Stomach (tissue), 9 donors: Measurements from ENCODE around the gene CLDN9. TPM values are rescaled to one million over a fixed set of nuclear protein-coding genes. Genes with fewer than 3 reads are reported as not detected.

Experiments
- DNase-seq, 2 donors: peaks; one replicate each; pipeline versions ENCODE4 v3.0.0 to v3.0.0-alpha.2; 2013 to 2019
- H3K27ac ChIP-seq, 5 donors: fragments of 200-600 bp in 4 of 5; sonication (generic) in 4 of 5; one replicate each; pipeline ENCODE4 v1.5.1; 2013 to 2019; ENCODE audit warnings: mild to moderate bottlenecking in 1 of 5, moderate library complexity in 1 of 5
- H3K27me3 ChIP-seq, 3 donors: fragments of 200-600 bp; sonication (generic); one replicate each; pipeline ENCODE4 v1.5.1; 2017 to 2019; ENCODE audit warnings: mixed run types in 1 of 3
- H3K36me3 ChIP-seq, 4 donors: fragments of 200-600 bp; sonication (generic); 1 replicate in 3 of 4; 2 replicates in 1 of 4; pipeline ENCODE4 v1.5.1; 2016 to 2019
- H3K4me1 ChIP-seq, 4 donors: fragments of 200-600 bp; sonication (generic); one replicate each; pipeline ENCODE4 v1.5.1; 2016 to 2019
- H3K4me3 ChIP-seq, 4 donors: fragments of 200-600 bp; sonication (generic) in 3 of 4; one replicate each; pipeline ENCODE4 v1.5.1; 2016 to 2019; ENCODE audit warnings: mild to moderate bottlenecking in 1 of 4
- H3K9me3 ChIP-seq, 4 donors: fragments of 200-600 bp; sonication (generic); one replicate each; pipeline ENCODE4 v1.5.1; 2016 to 2019
- EP300 ChIP-seq: sonication (generic); formaldehyde crosslinking; IDR thresholded peaks from one replicate; pipeline ENCODE4 v1.6.1; 2017; ENCODE audit warnings: antibody characterized with exemption
- POLR2A ChIP-seq, 4 donors: fragments of 450-650 bp; IDR thresholded peaks; one replicate each; pipeline ENCODE4 v1.6.1; 2016; ENCODE audit warnings: antibody characterized with exemption in 4 of 4, control low read depth in 2 of 4, mild to moderate bottlenecking in 1 of 4, moderate library complexity in 1 of 4
- POLR2AphosphoS5 ChIP-seq, 3 donors: sonication (generic); formaldehyde crosslinking; IDR thresholded peaks; one replicate each; pipeline ENCODE4 v1.6.1; 2016; ENCODE audit warnings: antibody characterized with exemption in 3 of 3
- WGBS, 5 donors: extraction: QIAGEN DNeasy Blood & Tissue Kit in 3 of 5; methylation state at CpG; one replicate each; pipeline versions ENCODE4 v1.1.5 to v1.1.7; 2013 to 2018; 5-methylcytosine and 5-hydroxymethylcytosine counted together
- intact Hi-C: fragments of 100-400 bp; cut with DNase I; formaldehyde crosslinking; loops from one replicate; pipeline ENCODE4 v1.15.1; 2023; ENCODE audit warnings: low total_unique reads
- polyA plus RNA-seq, 3 donors: library from polyadenylated mRNA; stranded (reverse); fragments of 200-250 nt; gene quantifications; one replicate each; pipeline ENCODE4 v1.2.3, GENCODE V29; 2013
- total RNA-seq, 5 donors: library from RNA; depleted of rRNA; stranded (reverse); fragments of >200 nt; gene quantifications; one replicate each; pipeline versions ENCODE4 v1.1.0 to v1.2.3, GENCODE V29; 2014 to 2016
- TF ChIP-seq, protein P1 (sequence below), 7 experiments: fragments of 450-650 bp in 4 of 7; fragments of 200-600 bp in 3 of 7; sonication (generic) in 3 of 7; IDR thresholded peaks; one replicate each; pipeline ENCODE4 v1.5.1; 2016 to 2019; ENCODE audit warnings: antibody characterized with exemption in 7 of 7, control low read depth in 2 of 7, mild to moderate bottlenecking in 1 of 7
- donor health status: healthy with polysubstance abuse.
- donor health status: Bipolar disorder and iron deficiency.
- donor health status: healthy.

The CLDN9 gene
- total and polyA plus RNA-seq, 8 donors: 0.28 to 0.31 TPM; not detected in 6

GRCh38 chr16:3013491-3013951, 798 bp downstream of the CLDN9 start:
- Histone ChIP-seq H3K27ac (no peak overlapping the region), H3K36me3 (no peaks in the 10 kb centered on the region), H3K9me3 (no peaks in the 10 kb centered on the region), H3K27me3 (peaks cover 5 to 87% (median 60%) of the 10 kb centered on the region in 3 donors), H3K4me3 (no peak overlapping the region), H3K4me1 (peaks cover 18 to 48% (median 32%) of the 10 kb centered on the region in 4 donors)
- TF ChIP-seq, protein P1, sequence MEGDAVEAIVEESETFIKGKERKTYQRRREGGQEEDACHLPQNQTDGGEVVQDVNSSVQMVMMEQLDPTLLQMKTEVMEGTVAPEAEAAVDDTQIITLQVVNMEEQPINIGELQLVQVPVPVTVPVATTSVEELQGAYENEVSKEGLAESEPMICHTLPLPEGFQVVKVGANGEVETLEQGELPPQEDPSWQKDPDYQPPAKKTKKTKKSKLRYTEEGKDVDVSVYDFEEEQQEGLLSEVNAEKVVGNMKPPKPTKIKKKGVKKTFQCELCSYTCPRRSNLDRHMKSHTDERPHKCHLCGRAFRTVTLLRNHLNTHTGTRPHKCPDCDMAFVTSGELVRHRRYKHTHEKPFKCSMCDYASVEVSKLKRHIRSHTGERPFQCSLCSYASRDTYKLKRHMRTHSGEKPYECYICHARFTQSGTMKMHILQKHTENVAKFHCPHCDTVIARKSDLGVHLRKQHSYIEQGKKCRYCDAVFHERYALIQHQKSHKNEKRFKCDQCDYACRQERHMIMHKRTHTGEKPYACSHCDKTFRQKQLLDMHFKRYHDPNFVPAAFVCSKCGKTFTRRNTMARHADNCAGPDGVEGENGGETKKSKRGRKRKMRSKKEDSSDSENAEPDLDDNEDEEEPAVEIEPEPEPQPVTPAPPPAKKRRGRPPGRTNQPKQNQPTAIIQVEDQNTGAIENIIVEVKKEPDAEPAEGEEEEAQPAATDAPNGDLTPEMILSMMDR (IDR thresholded peaks at IDR 0.05): no peak
- TF ChIP-seq POLR2AphosphoS5 (IDR thresholded peaks at IDR 0.05) (no peak), POLR2A (IDR thresholded peaks at IDR 0.05) (no peak), EP300 (no peak)
- 65 to 84% (median 75%) methylated on average over 13 to 27 of the region's 27 CpGs for WGBS, 5 donors
- intact Hi-C loops: no loop called here
- DNase-seq: no peak

DNA sequence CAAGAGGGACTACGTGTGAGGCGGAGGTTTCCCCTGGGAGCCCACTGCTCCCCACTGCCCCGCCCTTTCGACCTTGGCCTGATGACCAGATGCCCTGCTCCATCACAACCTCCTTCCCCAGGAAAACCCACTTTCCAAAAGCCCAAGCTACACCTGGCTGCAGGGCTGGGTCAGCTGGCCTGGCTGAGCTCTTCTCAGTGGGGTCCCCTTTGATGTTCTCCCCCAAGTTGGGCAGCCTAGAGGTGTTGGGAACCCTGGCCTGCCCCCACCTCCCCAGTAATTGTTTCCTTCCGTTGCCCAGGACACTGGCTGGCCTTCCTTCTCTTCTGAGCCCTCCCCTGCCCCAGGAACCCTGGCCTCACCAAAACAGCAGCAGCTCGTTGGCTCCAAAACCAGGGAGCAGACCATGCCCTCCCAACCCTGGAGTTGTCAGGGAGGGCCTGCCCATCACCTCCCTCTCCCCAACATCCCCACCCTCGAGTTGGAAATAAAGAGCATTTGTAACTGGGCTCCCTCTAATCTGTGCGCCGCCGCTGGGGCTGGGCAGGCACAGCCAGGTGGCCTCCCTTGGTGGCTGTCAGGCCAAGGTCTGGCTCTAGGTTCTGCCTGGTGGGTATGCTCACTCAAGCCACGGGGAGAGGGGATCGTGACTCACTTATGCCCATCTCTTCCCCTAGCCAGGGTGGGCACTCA, 1.4 kb downstream of the CLDN9 start:
- peaks cover 15 to 48% (median 35%) of the 10 kb centered on the region in 4 donors for H3K4me1 ChIP-seq
- H3K27me3 ChIP-seq: peaks cover 5 to 87% (median 59%) of the 10 kb centered on the region in 3 donors
- no peaks in the 10 kb centered on the region for H3K36me3 ChIP-seq
- DNase-seq: no peak
- no peaks in the 10 kb centered on the region for H3K9me3 ChIP-seq
- WGBS, 5 donors: 49 to 53% (median 50%) methylated on average over 7 to 12 of the region's 12 CpGs
- no peak overlapping the region for H3K4me3 ChIP-seq
- TF ChIP-seq POLR2AphosphoS5 (IDR thresholded peaks at IDR 0.05) (no peak), POLR2A (IDR thresholded peaks at IDR 0.05) (no peak), EP300 (no peak)
- TF ChIP-seq, protein P1 (IDR thresholded peaks at IDR 0.05): no peak
- intact Hi-C loops: no loop called here
- H3K27ac ChIP-seq: no peak overlapping the region

DNA sequence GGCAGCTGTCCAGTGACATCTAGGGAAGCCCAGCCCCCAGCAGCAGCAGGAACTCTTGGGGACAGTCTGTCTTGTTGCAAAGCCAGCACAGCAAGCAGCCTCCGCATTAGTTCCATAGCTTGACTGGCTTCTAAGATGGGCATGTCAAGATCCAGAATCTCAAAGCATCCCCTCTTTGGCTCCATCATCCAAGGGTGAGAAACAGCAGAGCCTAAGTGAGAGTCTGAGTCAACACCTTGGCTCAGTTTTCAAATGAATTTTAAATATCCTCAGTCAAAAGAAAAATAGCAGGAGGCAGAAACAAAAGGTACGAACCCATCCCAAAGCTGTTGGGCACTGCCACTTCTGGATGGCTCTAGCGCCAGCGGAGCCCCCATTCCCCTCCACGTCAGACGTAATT, 2.2 kb downstream of the CLDN9 start:
- H3K4me3 ChIP-seq: no peak overlapping the region
- no peak overlapping the region for H3K27ac ChIP-seq
- H3K27me3 ChIP-seq: peaks cover 5 to 83% (median 50%) of the 10 kb centered on the region in 3 donors
- intact Hi-C loops: no loop called here
- H3K36me3 ChIP-seq: no peaks in the 10 kb centered on the region
- H3K9me3 ChIP-seq: no peaks in the 10 kb centered on the region
- no peak for DNase-seq
- no peak for TF ChIP-seq EP300
- no peak for TF ChIP-seq POLR2A (IDR thresholded peaks at IDR 0.05)
- TF ChIP-seq, protein P1 (IDR thresholded peaks at IDR 0.05): no peak
- no peak for TF ChIP-seq POLR2AphosphoS5 (IDR thresholded peaks at IDR 0.05)
- WGBS, 5 donors: 85 to 94% (median 90%) methylated on average over 6 of the region's 6 CpGs
- H3K4me1 ChIP-seq: peaks cover 19 to 48% (median 36%) of the 10 kb centered on the region in 4 donors

DNA sequence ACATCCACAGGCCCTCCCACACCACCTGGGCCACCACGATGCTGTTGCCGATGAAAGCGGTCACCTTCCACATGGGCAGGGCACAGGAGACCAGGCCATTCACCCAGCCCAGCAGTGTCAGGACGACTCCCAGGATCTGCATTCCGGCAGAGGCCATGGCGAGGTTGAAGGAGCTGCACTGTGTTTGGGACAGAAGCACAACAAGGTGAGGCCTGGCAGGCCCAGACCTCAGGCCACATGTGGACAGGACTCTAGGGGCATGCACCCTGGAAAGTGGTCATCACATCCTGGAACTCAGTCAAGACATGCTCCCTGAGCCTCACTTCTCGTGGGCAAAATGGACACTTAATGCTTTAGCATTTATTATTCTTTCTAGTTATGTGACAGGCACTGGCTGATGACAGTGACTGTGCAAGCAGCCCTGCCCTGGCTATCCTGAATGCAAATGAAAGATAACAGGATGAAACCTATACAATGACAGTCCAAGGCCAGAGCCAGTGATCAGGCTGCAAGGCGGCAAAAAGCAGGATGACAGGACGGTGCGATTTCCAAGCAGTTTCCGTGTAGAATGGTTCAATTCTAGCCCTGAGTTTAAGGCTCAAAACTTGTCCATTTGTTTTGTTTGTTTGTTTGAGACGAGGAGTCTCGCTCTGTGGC, 3.3 kb downstream of the CLDN9 start:
- Histone ChIP-seq H3K4me1 (peaks cover 16 to 48% (median 42%) of the 10 kb centered on the region in 4 donors), H3K27me3 (peaks cover 5 to 74% (median 46%) of the 10 kb centered on the region in 3 donors), H3K36me3 (no peaks in the 10 kb centered on the region), H3K27ac (no peak overlapping the region), H3K9me3 (no peaks in the 10 kb centered on the region), H3K4me3 (no peak overlapping the region)
- intact Hi-C loops: no loop called here
- TF ChIP-seq POLR2AphosphoS5 (IDR thresholded peaks at IDR 0.05) (no peak), EP300 (no peak), POLR2A (IDR thresholded peaks at IDR 0.05) (no peak)
- TF ChIP-seq, protein P1 (IDR thresholded peaks at IDR 0.05): no peak
- 80 to 91% (median 84%) methylated on average over 9 to 13 of the region's 13 CpGs for WGBS, 5 donors
- DNase-seq: no peak
